ENCODE data around the gene OR10H5. TPM values are rescaled to one million over a fixed set of nuclear protein-coding genes. Genes with fewer than 3 reads are reported as not detected.
"Not testable (repeated sequence)": the region's sequence is repeated elsewhere in the genome, so short reads cannot be mapped to it uniquely, and the experiment has no call there.

Gene OR10H5
- total RNA-seq, 4 donors from 2014 or later, result not detected

- intact Hi-C loops (cut with DNase I), result no loop called here
- no peaks in the 10 kb centered on the region for H3K36me3 ChIP-seq
- no peak overlapping the region for H3K4me3 ChIP-seq (replicated peaks in 1 of 3)
- H3K27me3 ChIP-seq, result no peaks in the 10 kb centered on the region
- H3K4me1 ChIP-seq, result peaks cover 0 to 6% of the 10 kb centered on the region in 2 donors
- no peak overlapping the region for H3K27ac ChIP-seq
- TF ChIP-seq POLR2A (IDR thresholded peaks at IDR 0.05) (no peak), CTCF (IDR thresholded peaks at IDR 0.05) (no peak)
- WGBS, 2 donors, result 88 to 89% methylated on average over 5 of the region's 5 CpGs
- H3K9me3 ChIP-seq, result no peaks in the 10 kb centered on the region
- no peak for DNase-seq
Observed at GRCh38 chr19:15831626-15832025, 44.2 kb downstream of the OR10H5 start.

- WGBS, 2 donors, result 89 to 98% methylated on average over 3 of the region's 3 CpGs
- H3K9me3 ChIP-seq; H3K4me1 ChIP-seq; H3K27me3 ChIP-seq; H3K36me3 ChIP-seq; H3K4me3 ChIP-seq (replicated peaks in 1 of 3); intact Hi-C loops (cut with DNase I); H3K27ac ChIP-seq; DNase-seq: not testable (repeated sequence)
Observed at GRCh38 chr19:15834232-15834631, 46.8 kb downstream of the OR10H5 start.

GRCh38 chr19:15835565-15836329 lies 48.3 kb downstream of the OR10H5 start:
- WGBS, 2 donors, result 50 to 52% methylated on average over 11 of the region's 11 CpGs

GRCh38 chr19:15836330-15837220 lies 49.1 kb downstream of the OR10H5 start:
- H3K4me1 ChIP-seq, result peaks cover 0 to 6% of the 10 kb centered on the region in 2 donors
- H3K36me3 ChIP-seq, result no peaks in the 10 kb centered on the region
- peak; percentile 97 to 98 for DNase-seq
- WGBS, 2 donors, result 0 to 1% methylated on average over 41 to 42 of the region's 65 CpGs
- intact Hi-C loops (cut with DNase I), result no loop called here
- peak overlapping the region; percentile 89 to 97 (median 92) for H3K27ac ChIP-seq
- H3K4me3 ChIP-seq (replicated peaks in 1 of 3), result peak overlapping the region; percentile 25 to 64 (median 44)
- H3K27me3 ChIP-seq, result no peaks in the 10 kb centered on the region
- peak in 1 of 6 experiments; percentile 14 for TF ChIP-seq CTCF (IDR thresholded peaks at IDR 0.05)
- TF ChIP-seq POLR2A (IDR thresholded peaks at IDR 0.05), result peak; percentile 38 to 83
- no peaks in the 10 kb centered on the region for H3K9me3 ChIP-seq

More at GRCh38 chr19:15835565-15836329, 48.3 kb downstream of the OR10H5 start:
- H3K4me1 ChIP-seq; H3K9me3 ChIP-seq; DNase-seq; intact Hi-C loops (cut with DNase I); H3K27me3 ChIP-seq; H3K36me3 ChIP-seq: not testable (repeated sequence)
- Histone ChIP-seq H3K4me3 (replicated peaks in 1 of 3) (peak overlapping the region; percentile 25 to 64 (median 44)), H3K27ac (peak overlapping the region; percentile 89 to 97 (median 92))

- TF ChIP-seq CTCF (IDR thresholded peaks at IDR 0.05) (no peak), POLR2A (IDR thresholded peaks at IDR 0.05) (no peak)
Observed at GRCh38 chr19:15837221-15837731, 49.8 kb downstream of the OR10H5 start.

More at GRCh38 chr19:15837221-15837731, 49.8 kb downstream of the OR10H5 start:
- Histone ChIP-seq H3K27me3 (no peaks in the 10 kb centered on the region), H3K36me3 (no peaks in the 10 kb centered on the region), H3K9me3 (no peaks in the 10 kb centered on the region), H3K27ac (peak overlapping the region; percentile 89 to 97 (median 92)), H3K4me1 (peaks cover 0 to 6% of the 10 kb centered on the region in 2 donors), H3K4me3 (replicated peaks in 1 of 3) (peak overlapping the region; percentile 25 to 64 (median 44))
- DNase-seq, result no peak
- WGBS, 2 donors, result 2 to 4% methylated on average over 9 of the region's 9 CpGs
- intact Hi-C loops (cut with DNase I), result no loop called here
